ENCODE measurements around the gene CDK5R1.

GRCh38 chr17:32518646-32519227 is 31.9 kb downstream of the CDK5R1 start:
- TF ChIP-seq CTCF (conservative IDR thresholded peaks at IDR 0.05 in 1 of 2, IDR thresholded peaks at IDR 0.05 in 1 of 2; ENCODE audit: low read depth in 1 of 2, low read length in 2 of 2) (no peak), EZH2 (IDR thresholded peaks at IDR 0.05; ENCODE audit: low read length, missing control alignments) (no peak)

All from fibroblast of lung (primary cell).